ENCODE measurements around the gene PGBD2. TPM values are rescaled to one million over a fixed set of nuclear protein-coding genes. Genes with fewer than 3 reads are reported as not detected.

The PGBD2 gene
- total RNA-seq, 2 donors from 2014 or later, result 6.3 to 7.5 TPM

GRCh38 chr1:248858891-248859889, 46.8 kb upstream of the PGBD2 start, which contains the start of gene ZNF692:
ZNF692 (minus strand) TSS chr1:248859085; CDS start chr1:248858309, 776 bp downstream.
- ATAC-seq (peak; percentile 91), DNase-seq (peak; percentile 97 to 99 (median 98))
- H3K4me1 ChIP-seq, result peaks cover 37% of the 10 kb centered on the region
- H3K9me3 ChIP-seq, result no peaks in the 10 kb centered on the region
- peak within 1 kb of the TSS; percentile 81 to 87 (median 86) for H3K27ac ChIP-seq
- 7 to 28% methylated on average over 14 to 61 of the region's 62 CpGs for WGBS, 2 donors
- intact Hi-C loops (cut with DNase I), result no loop called here
- H3K4me3 ChIP-seq, result peak within 1 kb of the TSS; percentile 2 to 13
- TF ChIP-seq POLR2A (IDR thresholded peaks at IDR 0.05), result peak; percentile 49 to 87 (median 82)
- TF ChIP-seq, protein P1, sequence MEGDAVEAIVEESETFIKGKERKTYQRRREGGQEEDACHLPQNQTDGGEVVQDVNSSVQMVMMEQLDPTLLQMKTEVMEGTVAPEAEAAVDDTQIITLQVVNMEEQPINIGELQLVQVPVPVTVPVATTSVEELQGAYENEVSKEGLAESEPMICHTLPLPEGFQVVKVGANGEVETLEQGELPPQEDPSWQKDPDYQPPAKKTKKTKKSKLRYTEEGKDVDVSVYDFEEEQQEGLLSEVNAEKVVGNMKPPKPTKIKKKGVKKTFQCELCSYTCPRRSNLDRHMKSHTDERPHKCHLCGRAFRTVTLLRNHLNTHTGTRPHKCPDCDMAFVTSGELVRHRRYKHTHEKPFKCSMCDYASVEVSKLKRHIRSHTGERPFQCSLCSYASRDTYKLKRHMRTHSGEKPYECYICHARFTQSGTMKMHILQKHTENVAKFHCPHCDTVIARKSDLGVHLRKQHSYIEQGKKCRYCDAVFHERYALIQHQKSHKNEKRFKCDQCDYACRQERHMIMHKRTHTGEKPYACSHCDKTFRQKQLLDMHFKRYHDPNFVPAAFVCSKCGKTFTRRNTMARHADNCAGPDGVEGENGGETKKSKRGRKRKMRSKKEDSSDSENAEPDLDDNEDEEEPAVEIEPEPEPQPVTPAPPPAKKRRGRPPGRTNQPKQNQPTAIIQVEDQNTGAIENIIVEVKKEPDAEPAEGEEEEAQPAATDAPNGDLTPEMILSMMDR (IDR thresholded peaks at IDR 0.05), result no peak
- peaks cover 0 to under 1% of the 10 kb centered on the region in 2 donors for H3K36me3 ChIP-seq (replicated peaks in 1 of 2; ENCODE audit: insufficient read depth in 1 of 2, low read depth in 2 of 2)
- H3K27me3 ChIP-seq, result no peaks in the 10 kb centered on the region

DNA sequence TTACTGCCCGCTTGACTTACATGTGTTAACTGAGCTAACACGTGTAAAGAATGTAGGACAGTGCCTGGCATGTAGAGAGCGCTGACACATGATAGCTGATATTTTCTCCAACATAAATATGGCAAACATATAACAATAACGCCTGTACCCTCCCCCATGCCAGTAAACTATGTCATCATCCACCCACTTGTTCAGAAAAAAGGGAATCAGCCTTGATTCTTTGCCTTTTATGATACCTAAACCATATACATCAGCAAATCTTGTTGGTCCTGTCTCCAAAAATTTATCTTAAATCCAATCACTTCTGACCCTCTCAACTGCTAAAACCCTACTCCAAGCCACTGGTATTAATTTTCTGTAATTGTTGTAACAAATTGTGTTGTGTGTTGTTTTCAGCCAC, 46.0 kb upstream of the PGBD2 start:
- no peaks in the 10 kb centered on the region for H3K36me3 ChIP-seq (replicated peaks in 1 of 2; ENCODE audit: insufficient read depth in 1 of 2, low read depth in 2 of 2)
- intact Hi-C loops (cut with DNase I), result no loop called here
- ATAC-seq (no peak), DNase-seq (no peak)
- H3K27me3 ChIP-seq, result no peaks in the 10 kb centered on the region
- H3K4me1 ChIP-seq, result peaks cover 37% of the 10 kb centered on the region
- WGBS, 2 donors, result 82 to 85% methylated on average over 4 of the region's 4 CpGs
- H3K9me3 ChIP-seq, result no peaks in the 10 kb centered on the region
- TF ChIP-seq, protein P1 (IDR thresholded peaks at IDR 0.05), result no peak
- no peak for TF ChIP-seq POLR2A (IDR thresholded peaks at IDR 0.05)
- no peak overlapping the region for H3K4me3 ChIP-seq
- H3K27ac ChIP-seq, result no peak overlapping the region

- H3K27ac ChIP-seq, result no peak overlapping the region
- ATAC-seq (no peak), DNase-seq (no peak)
- no peaks in the 10 kb centered on the region for H3K9me3 ChIP-seq
- H3K27me3 ChIP-seq, result no peaks in the 10 kb centered on the region
- TF ChIP-seq POLR2A (IDR thresholded peaks at IDR 0.05), result no peak
- TF ChIP-seq, protein P1 (IDR thresholded peaks at IDR 0.05), result no peak
- 77 to 86% methylated on average over 2 of the region's 2 CpGs for WGBS, 2 donors
- intact Hi-C loops (cut with DNase I), result no loop called here
- no peak overlapping the region for H3K4me3 ChIP-seq
- H3K36me3 ChIP-seq (replicated peaks in 1 of 2; ENCODE audit: insufficient read depth in 1 of 2, low read depth in 2 of 2), result no peaks in the 10 kb centered on the region
- peaks cover 37% of the 10 kb centered on the region for H3K4me1 ChIP-seq
Observed at GRCh38 chr1:248861616-248862015, 44.4 kb upstream of the PGBD2 start.

DNA sequence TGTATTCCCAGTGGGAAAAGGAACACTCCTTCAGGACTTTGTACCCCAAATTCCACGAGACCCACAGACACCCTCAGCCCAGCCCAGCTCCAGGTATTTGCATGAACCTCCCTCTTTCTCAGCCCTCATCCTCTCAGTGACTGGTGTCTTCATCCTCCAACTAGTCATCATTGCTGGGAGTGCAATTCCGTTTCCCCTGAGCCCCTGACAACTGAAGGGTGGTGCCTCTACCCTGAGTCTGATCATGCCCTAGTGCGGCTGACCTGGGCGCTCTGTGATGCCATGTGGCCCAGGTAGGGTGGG, 43.4 kb upstream of the PGBD2 start:
- Histone ChIP-seq H3K27me3 (no peaks in the 10 kb centered on the region), H3K27ac (peak overlapping the region; percentile 37 to 81 (median 63)), H3K9me3 (no peaks in the 10 kb centered on the region), H3K4me1 (peaks cover 30% of the 10 kb centered on the region), H3K36me3 (replicated peaks in 1 of 2; ENCODE audit: insufficient read depth in 1 of 2, low read depth in 2 of 2) (no peaks in the 10 kb centered on the region), H3K4me3 (no peak overlapping the region)
- TF ChIP-seq, protein P1 (IDR thresholded peaks at IDR 0.05), result no peak
- TF ChIP-seq POLR2A (IDR thresholded peaks at IDR 0.05), result no peak
- intact Hi-C loops (cut with DNase I), result no loop called here
- WGBS, 2 donors, result 13 to 15% methylated on average over 4 of the region's 4 CpGs
- no peak for DNase-seq
- no peak for ATAC-seq
